HG03457 (cell line): ENCODE data around the gene GLT8D2.

ENCODE experiments used
- ATAC-seq: cut with Tn5 transposase; IDR thresholded peaks from one replicate; pipeline ENCODE4 v1.9.1; 2021; ENCODE audit warnings: moderate number of reproducible peaks; ENCODE audit not compliant: unreplicated experiment

Gene GLT8D2

DNA sequence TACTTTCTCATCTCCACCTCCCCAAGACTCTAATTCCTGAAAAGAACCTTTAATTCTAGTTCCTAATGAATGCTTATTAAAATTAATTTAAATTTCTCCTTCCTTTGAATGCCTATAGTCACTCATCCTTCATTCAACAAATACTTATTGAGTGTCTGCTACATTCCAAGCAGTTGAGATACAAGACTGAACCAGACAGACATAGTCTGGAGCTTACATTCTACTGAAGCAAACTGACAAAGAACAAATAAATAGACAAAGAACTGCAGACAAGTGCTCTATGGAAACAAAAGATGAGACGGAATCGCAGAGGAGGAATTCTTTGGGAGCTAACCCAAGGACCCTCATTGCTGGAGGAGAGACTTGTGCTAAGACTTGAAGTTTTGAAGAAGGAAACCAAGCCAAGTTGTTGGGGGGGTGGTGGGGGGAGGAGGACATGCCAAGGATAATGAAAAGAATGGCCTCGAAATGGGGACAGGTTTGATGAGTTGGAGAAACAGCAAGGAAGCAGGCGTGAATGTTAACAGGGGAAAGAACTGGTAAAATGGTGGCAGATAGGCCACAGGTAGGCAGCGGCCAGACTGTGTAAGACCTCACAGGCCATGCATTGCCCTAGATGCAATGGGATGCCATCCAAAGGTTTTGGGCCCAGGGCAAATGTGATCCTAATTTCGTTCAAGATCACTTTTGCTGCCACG lies 94.0 kb downstream of the GLT8D2 start:
- no peak for ATAC-seq

DNA sequence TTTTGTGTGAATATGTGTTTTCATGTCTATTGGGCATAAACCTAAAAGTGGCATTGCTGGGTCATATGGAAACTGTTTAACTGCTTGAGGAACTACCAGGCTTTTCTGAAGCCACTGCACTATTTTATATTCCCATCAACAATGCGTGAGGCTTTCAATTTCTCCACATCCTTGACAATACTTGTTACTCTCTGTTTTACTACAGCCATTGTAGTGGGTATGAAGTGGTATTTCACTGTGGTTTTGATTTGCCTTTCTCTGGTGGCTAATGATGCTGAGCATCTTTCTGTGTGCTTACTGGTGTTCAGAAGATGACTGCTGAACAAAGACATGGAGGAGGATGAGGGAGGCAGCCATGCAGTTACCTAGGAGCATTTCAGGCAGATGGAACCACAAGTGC lies 97.5 kb downstream of the GLT8D2 start:
- ATAC-seq, result no peak

DNA sequence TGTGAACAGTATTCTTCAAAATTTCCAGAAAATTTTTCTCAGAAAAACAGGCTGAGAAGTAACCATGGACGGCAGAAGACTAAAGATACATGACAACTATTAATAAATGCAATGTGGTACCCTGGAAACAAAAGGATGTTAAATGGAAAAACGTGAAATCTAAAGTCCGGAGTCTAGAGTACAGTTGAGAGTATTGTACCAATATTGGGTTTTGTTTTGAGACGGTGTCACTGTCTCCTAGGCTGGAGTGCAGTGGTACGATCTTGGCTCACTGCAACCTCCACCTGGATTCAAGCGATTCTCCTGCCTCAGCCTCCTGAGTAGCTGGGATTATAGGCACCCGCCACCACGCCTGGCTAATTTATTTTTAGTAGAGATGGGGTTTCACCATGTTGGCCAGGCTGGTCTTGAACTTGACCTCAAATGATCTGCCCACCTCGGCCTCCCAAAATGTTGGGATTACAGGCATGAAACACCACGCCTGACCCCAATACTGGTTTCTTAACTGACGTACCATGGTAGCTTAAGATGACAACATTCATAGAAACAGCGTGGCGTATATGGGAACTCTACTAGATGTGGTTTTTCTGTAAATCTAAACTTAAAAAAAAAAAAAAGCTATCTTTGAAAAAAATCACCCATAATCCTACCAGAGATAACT lies 101.1 kb downstream of the GLT8D2 start:
- no peak for ATAC-seq

DNA sequence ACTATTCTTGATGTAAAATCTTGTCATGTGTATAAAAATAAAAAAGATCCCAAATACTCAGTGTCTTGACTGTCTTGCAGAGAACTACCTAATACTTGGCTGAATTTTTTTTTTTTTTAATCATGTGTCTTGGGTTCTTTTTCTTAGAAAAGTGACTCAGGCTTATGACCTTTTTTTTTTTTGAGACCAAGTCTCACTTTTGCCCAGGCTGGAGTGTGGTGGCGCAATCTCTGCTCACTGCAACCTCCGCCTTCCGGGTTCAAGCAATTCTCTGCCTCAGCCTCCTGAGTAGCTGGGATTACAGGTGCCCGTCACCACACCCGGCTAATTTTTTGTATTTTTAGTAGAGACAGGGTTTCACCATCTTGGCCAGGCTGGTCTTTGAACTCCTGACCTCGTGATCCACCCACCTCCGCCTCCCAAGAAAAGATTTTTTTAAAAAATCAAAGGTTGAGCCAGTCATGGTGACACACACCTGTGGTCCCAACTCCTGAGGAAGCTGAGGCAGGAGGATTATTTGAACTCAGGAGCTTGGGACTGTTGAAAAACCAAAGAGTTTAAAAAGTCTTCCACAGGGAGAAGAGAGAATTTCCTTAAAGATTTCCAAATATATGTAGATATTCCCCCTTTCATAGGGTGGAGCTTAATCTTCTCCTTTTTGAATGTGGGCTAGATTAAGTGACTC lies 102.0 kb downstream of the GLT8D2 start:
- no peak for ATAC-seq

DNA sequence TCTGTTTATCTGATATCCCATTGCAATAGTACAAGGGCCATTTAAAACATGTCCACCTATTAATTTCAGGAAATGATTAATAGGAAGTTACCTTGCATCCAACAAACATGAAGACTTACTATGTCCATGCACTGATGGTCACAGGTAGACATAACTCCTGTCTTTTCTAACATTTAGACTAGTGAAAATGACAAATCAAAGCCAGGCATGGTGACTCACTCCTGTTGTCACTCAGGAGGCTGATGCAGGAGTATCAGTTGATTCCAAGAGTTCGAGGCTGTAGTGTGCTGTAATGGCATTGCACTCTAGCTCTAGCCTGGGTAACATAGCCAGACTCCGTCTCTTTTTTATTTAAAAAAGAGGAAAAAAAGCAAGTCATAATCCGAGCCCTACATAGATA lies 105.0 kb downstream of the GLT8D2 start:
- ATAC-seq, result no peak
